GM21576 (cell line): ENCODE measurements around the gene CADM2.

Experiments
- ATAC-seq: cut with Tn5 transposase; IDR thresholded peaks from one replicate; pipeline ENCODE4 v1.9.1; 2021; ENCODE audit warnings: mild to moderate bottlenecking, moderate library complexity; ENCODE audit not compliant: unreplicated experiment

Gene CADM2

GRCh38 chr3:85303156-85303555 is 344.4 kb downstream of the CADM2 start:
- ATAC-seq = no peak

- no peak for ATAC-seq
These were observed 345.7 kb downstream of the CADM2 start for GRCh38 chr3:85304360-85304964.

- no peak for ATAC-seq
These were observed 353.5 kb downstream of the CADM2 start for GRCh38 chr3:85312331-85312730.

- no peak for ATAC-seq
These were observed 354.6 kb downstream of the CADM2 start for GRCh38 chr3:85313380-85313779.

GRCh38 chr3:85316252-85316651 is 357.5 kb downstream of the CADM2 start:
- ATAC-seq = no peak

GRCh38 chr3:85321892-85322291 is 363.1 kb downstream of the CADM2 start:
- ATAC-seq = no peak

GRCh38 chr3:85330071-85330470 is 371.3 kb downstream of the CADM2 start:
- no peak for ATAC-seq

- no peak for ATAC-seq
These were observed 379.1 kb downstream of the CADM2 start for GRCh38 chr3:85337895-85338294.

- ATAC-seq = no peak
These were observed 384.1 kb downstream of the CADM2 start for GRCh38 chr3:85342915-85343314.

- ATAC-seq = no peak
These were observed 396.8 kb downstream of the CADM2 start for GRCh38 chr3:85355572-85355971.

GRCh38 chr3:85360742-85361387 is 402.1 kb downstream of the CADM2 start:
- no peak for ATAC-seq

- no peak for ATAC-seq
These were observed 405.6 kb downstream of the CADM2 start for GRCh38 chr3:85364296-85364909.

GRCh38 chr3:85370341-85370740 is 411.6 kb downstream of the CADM2 start:
- ATAC-seq = no peak

GRCh38 chr3:85376131-85376530 is 417.3 kb downstream of the CADM2 start:
- ATAC-seq = no peak

GRCh38 chr3:85377115-85377514 is 418.3 kb downstream of the CADM2 start:
- no peak for ATAC-seq

- no peak for ATAC-seq
These were observed 425.6 kb downstream of the CADM2 start for GRCh38 chr3:85384372-85384771.

GRCh38 chr3:85387913-85388505 is 429.2 kb downstream of the CADM2 start:
- no peak for ATAC-seq

- no peak for ATAC-seq
These were observed 435.6 kb downstream of the CADM2 start for GRCh38 chr3:85394424-85394823.

- no peak for ATAC-seq
These were observed 438.6 kb downstream of the CADM2 start for GRCh38 chr3:85397434-85397833.

GRCh38 chr3:85426121-85426520 is 467.3 kb downstream of the CADM2 start:
- ATAC-seq = no peak

- ATAC-seq = no peak
These were observed 468.7 kb downstream of the CADM2 start for GRCh38 chr3:85427467-85427866.

- no peak for ATAC-seq
These were observed 473.3 kb downstream of the CADM2 start for GRCh38 chr3:85432081-85432480.
